Measurements from ENCODE around the gene KCNK18. TPM values are rescaled to one million over a fixed set of nuclear protein-coding genes. Genes with fewer than 3 reads are reported as not detected.

The KCNK18 gene
- total RNA-seq, 1 experiment from 2014 or later: not detected

DNA sequence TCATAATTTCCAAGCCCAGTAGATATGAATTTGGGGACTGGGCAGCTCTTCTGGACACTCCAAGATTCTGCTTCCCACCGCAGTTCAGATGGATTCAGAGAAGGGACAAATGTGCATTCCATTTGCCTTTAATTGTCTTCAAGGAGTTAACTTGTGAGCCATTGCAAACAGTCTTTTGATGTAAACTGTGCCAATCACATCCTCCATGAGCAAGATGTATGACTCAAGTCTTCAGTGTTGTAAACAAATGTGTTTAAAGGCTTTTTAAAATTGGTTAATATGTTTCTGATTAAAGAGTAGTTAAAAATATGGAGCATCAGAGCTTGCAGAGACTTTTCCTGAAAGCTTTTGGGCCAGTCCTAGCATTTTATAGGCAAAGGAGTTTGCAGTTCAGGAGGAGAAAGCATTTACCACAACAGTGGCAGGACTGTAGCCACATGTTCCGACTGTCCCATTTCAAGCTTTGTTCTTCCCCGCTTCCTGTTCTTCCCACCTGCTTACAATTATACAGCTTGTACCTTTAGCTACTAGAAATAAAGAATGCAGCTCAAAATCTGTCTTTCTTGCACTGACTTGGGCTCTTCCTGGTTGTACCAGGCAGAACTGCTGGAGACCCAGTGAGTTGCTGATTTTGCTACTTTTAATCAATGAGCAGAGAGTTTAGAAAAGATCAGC, 49.8 kb downstream of the KCNK18 start:
- BruUV-seq (replicated peaks): no TSS peak
- POLR2A ChIA-PET: interaction anchor here (0.6 to 0.7 kb wide), 2 partner anchors 84 to 363 kb away, joined by 3 to 4 read pairs; no protein-coding TSS in a partner anchor
- Histone ChIP-seq H3K4me3 (ENCODE audit: low read depth in 2 of 2, low read length in 2 of 2) (no peak overlapping the region), H3K4me1 (ENCODE audit: control insufficient read depth, insufficient read depth, low read length) (no peaks in the 10 kb centered on the region), H3K27me3 (ENCODE audit: control insufficient read depth, insufficient read depth, low read length) (peaks cover 27% of the 10 kb centered on the region), H3K27ac (ENCODE audit: low read length) (no peak overlapping the region), H3K36me3 (ENCODE audit: control insufficient read depth, insufficient read depth, low read length) (no peaks in the 10 kb centered on the region), H3K9me3 (ENCODE audit: control insufficient read depth, insufficient read depth, low read depth, low read length) (no peaks in the 10 kb centered on the region)
- in situ Hi-C loops (cut with HindIII; ENCODE audit: low pct_unique_long_range_greater_than_20kb, low sequenced_read_pairs): no loop called here
- DNase-seq (ENCODE audit: low read depth, low spot score) (no peak), ATAC-seq (no peak)
- CTCF ChIA-PET: no interaction called here
- TF ChIP-seq, protein P1, sequence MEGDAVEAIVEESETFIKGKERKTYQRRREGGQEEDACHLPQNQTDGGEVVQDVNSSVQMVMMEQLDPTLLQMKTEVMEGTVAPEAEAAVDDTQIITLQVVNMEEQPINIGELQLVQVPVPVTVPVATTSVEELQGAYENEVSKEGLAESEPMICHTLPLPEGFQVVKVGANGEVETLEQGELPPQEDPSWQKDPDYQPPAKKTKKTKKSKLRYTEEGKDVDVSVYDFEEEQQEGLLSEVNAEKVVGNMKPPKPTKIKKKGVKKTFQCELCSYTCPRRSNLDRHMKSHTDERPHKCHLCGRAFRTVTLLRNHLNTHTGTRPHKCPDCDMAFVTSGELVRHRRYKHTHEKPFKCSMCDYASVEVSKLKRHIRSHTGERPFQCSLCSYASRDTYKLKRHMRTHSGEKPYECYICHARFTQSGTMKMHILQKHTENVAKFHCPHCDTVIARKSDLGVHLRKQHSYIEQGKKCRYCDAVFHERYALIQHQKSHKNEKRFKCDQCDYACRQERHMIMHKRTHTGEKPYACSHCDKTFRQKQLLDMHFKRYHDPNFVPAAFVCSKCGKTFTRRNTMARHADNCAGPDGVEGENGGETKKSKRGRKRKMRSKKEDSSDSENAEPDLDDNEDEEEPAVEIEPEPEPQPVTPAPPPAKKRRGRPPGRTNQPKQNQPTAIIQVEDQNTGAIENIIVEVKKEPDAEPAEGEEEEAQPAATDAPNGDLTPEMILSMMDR (IDR thresholded peaks at IDR 0.05): no peak
- TF ChIP-seq, protein P2, sequence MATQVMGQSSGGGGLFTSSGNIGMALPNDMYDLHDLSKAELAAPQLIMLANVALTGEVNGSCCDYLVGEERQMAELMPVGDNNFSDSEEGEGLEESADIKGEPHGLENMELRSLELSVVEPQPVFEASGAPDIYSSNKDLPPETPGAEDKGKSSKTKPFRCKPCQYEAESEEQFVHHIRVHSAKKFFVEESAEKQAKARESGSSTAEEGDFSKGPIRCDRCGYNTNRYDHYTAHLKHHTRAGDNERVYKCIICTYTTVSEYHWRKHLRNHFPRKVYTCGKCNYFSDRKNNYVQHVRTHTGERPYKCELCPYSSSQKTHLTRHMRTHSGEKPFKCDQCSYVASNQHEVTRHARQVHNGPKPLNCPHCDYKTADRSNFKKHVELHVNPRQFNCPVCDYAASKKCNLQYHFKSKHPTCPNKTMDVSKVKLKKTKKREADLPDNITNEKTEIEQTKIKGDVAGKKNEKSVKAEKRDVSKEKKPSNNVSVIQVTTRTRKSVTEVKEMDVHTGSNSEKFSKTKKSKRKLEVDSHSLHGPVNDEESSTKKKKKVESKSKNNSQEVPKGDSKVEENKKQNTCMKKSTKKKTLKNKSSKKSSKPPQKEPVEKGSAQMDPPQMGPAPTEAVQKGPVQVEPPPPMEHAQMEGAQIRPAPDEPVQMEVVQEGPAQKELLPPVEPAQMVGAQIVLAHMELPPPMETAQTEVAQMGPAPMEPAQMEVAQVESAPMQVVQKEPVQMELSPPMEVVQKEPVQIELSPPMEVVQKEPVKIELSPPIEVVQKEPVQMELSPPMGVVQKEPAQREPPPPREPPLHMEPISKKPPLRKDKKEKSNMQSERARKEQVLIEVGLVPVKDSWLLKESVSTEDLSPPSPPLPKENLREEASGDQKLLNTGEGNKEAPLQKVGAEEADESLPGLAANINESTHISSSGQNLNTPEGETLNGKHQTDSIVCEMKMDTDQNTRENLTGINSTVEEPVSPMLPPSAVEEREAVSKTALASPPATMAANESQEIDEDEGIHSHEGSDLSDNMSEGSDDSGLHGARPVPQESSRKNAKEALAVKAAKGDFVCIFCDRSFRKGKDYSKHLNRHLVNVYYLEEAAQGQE (IDR thresholded peaks at IDR 0.05; ENCODE audit: insufficient read depth in 1 of 2, low read depth in 2 of 2, low read length in 1 of 2): no peak
- TF ChIP-seq SIN3A (IDR thresholded peaks at IDR 0.05; ENCODE audit: borderline replicate concordance, insufficient read depth, low read depth, low read length) (no peak), POLR2AphosphoS5 (IDR thresholded peaks at IDR 0.05; ENCODE audit: low read depth, low read length) (no peak), TCF7L2 (IDR thresholded peaks at IDR 0.05; ENCODE audit: low read depth, low read length) (no peak)
- intact Hi-C loops (cut with micrococcal nuclease; ENCODE audit: unreplicated experiment): no loop called here

DNA sequence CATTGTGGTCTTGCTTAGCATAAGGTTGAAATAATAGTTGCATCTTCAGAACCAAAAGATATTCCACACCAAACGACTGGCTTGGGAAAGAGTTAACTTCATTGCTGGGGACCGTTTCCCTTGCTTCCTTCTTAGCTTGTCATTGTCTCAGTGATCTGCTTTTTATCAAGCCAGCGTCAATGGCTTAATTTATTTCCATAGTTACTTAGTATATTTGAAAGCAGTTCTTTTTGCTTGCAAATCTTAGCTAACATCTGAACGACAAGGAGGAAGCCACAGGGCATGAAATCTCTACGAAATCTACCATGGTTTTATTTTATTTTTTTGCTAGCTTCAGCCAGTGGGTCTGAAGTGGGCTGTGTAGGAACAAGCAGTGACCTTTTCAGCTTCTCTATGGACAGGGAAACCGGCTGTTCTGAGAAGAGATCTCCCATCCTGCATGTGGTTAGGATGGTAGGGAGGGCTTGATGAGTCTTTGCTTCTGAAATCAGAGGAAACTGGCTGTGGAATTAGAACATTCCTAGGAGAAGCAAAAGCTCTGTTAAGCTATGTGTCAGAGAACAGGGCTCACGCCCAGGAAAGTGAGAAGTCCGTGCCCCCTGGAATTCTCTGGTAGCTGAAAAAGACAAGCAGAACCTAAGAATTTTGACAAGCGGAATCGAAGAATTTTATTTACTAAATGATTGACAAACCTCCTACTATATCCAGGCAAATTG, 51.6 kb downstream of the KCNK18 start:
- in situ Hi-C loops (cut with HindIII; ENCODE audit: low pct_unique_long_range_greater_than_20kb, low sequenced_read_pairs) (no loop called here), intact Hi-C loops (cut with micrococcal nuclease; ENCODE audit: unreplicated experiment) (no loop called here)
- BruUV-seq (replicated peaks): no TSS peak
- Histone ChIP-seq H3K27ac (ENCODE audit: low read length) (no peak overlapping the region), H3K4me3 (ENCODE audit: low read depth in 2 of 2, low read length in 2 of 2) (no peak overlapping the region), H3K27me3 (ENCODE audit: control insufficient read depth, insufficient read depth, low read length) (peaks cover 30% of the 10 kb centered on the region), H3K4me1 (ENCODE audit: control insufficient read depth, insufficient read depth, low read length) (no peaks in the 10 kb centered on the region), H3K9me3 (ENCODE audit: control insufficient read depth, insufficient read depth, low read depth, low read length) (no peaks in the 10 kb centered on the region), H3K36me3 (ENCODE audit: control insufficient read depth, insufficient read depth, low read length) (no peaks in the 10 kb centered on the region)
- ATAC-seq (no peak), DNase-seq (ENCODE audit: low read depth, low spot score) (no peak)
- POLR2A ChIA-PET: no interaction called here
- TF ChIP-seq, protein P1 (IDR thresholded peaks at IDR 0.05): no peak
- no peak for TF ChIP-seq TCF7L2 (IDR thresholded peaks at IDR 0.05; ENCODE audit: low read depth, low read length)
- no peak for TF ChIP-seq SIN3A (IDR thresholded peaks at IDR 0.05; ENCODE audit: borderline replicate concordance, insufficient read depth, low read depth, low read length)
- TF ChIP-seq, protein P2 (IDR thresholded peaks at IDR 0.05; ENCODE audit: insufficient read depth in 1 of 2, low read depth in 2 of 2, low read length in 1 of 2): no peak
- no peak for TF ChIP-seq POLR2AphosphoS5 (IDR thresholded peaks at IDR 0.05; ENCODE audit: low read depth, low read length)
- CTCF ChIA-PET: no interaction called here

Data from Panc1 (cell line).